ENCODE results near the gene SNX24.

DNA sequence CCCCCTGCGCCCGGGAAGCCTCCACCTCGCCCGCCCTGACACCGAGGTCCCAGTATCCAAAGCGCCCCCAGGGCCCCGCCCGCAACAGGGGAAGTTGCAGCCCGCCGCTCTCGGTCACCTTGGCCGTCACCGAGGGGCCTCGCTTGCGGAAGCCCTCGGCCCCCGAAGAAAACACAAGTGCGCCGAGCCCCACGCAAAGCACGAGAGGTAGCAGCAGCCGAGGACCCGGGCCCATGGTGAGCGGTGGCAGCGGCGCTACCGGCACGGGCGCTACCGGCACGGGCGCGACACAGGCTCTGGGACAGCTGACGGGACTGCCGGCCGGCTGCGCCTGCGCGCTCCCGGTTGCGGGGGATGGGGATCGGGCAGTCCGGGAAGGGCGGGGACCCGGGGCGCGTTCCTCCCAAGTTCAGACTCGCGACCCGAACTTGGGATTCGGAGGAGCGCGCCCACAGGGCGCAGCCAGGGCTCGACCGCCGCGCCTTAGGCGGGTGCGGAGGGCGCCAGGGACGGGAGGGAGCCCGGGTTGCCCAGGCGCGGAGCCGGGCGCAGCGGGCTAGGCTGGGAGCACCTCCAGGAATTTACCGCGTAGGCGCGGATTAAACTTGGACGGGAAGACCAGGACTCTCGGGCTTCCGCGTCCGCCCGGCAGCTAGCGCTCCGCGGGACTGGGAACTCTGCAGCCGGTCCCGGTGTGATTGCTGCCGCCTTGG is 191.1 kb downstream of the SNX24 start, which contains the start of gene PPIC:
- no peak for TF ChIP-seq EZH2phosphoT487 (IDR thresholded peaks at IDR 0.05; ENCODE audit: borderline replicate concordance, low read length)
- TF ChIP-seq, protein P1, sequence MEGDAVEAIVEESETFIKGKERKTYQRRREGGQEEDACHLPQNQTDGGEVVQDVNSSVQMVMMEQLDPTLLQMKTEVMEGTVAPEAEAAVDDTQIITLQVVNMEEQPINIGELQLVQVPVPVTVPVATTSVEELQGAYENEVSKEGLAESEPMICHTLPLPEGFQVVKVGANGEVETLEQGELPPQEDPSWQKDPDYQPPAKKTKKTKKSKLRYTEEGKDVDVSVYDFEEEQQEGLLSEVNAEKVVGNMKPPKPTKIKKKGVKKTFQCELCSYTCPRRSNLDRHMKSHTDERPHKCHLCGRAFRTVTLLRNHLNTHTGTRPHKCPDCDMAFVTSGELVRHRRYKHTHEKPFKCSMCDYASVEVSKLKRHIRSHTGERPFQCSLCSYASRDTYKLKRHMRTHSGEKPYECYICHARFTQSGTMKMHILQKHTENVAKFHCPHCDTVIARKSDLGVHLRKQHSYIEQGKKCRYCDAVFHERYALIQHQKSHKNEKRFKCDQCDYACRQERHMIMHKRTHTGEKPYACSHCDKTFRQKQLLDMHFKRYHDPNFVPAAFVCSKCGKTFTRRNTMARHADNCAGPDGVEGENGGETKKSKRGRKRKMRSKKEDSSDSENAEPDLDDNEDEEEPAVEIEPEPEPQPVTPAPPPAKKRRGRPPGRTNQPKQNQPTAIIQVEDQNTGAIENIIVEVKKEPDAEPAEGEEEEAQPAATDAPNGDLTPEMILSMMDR (conservative IDR thresholded peaks at IDR 0.05; ENCODE audit: low read depth, low read length), result no peak
- no peak for TF ChIP-seq EZH2 (IDR thresholded peaks at IDR 0.05; ENCODE audit: low read length, unreplicated experiment)

Measured in PC-3 (cell line).